Upper lobe of left lung (tissue), 4 donors: ENCODE data around the gene HSPB2.

Source experiments
- POLR2A ChIP-seq, 4 donors: fragments of 450-650 bp; IDR thresholded peaks; one replicate each; pipeline ENCODE4 v1.5.1; 2016 to 2017; ENCODE audit warnings: antibody characterized with exemption in 4 of 4, mild to moderate bottlenecking in 2 of 4
- POLR2AphosphoS5 ChIP-seq, 2 donors: sonication (generic); formaldehyde crosslinking; IDR thresholded peaks; one replicate each; pipeline ENCODE4 v1.5.1; 2017; ENCODE audit warnings: antibody characterized with exemption in 2 of 2
- TF ChIP-seq, protein P1 (sequence below), 6 experiments: fragments of 450-650 bp in 4 of 6; fragments of 200-600 bp in 2 of 6; sonication (generic) in 2 of 6; IDR thresholded peaks; one replicate each; pipeline ENCODE4 v1.5.1; 2016 to 2019; ENCODE audit warnings: antibody characterized with exemption in 6 of 6

DNA sequence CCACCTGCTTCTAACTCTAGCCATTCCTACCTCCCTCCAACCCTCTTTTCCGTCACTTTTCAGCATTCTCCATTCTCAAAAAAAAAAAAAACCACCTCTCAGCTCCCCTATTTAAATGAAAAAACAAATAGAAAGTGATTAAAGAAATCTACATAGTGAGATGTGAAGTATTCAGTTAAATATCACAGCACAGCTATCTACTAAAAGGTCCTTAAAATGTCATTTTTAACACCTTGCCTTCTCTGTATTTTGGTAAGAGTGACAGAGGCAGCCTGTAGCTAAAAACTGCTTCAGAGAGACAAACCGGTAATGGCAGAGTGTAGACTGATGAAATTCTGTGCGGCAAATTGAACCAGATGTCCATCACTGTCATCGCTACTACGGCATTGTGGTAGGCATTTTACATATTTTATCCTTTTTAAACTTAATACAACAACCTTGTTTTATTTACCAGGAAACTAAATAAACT, 40.8 kb upstream of the HSPB2 start:
- TF ChIP-seq, protein P1, sequence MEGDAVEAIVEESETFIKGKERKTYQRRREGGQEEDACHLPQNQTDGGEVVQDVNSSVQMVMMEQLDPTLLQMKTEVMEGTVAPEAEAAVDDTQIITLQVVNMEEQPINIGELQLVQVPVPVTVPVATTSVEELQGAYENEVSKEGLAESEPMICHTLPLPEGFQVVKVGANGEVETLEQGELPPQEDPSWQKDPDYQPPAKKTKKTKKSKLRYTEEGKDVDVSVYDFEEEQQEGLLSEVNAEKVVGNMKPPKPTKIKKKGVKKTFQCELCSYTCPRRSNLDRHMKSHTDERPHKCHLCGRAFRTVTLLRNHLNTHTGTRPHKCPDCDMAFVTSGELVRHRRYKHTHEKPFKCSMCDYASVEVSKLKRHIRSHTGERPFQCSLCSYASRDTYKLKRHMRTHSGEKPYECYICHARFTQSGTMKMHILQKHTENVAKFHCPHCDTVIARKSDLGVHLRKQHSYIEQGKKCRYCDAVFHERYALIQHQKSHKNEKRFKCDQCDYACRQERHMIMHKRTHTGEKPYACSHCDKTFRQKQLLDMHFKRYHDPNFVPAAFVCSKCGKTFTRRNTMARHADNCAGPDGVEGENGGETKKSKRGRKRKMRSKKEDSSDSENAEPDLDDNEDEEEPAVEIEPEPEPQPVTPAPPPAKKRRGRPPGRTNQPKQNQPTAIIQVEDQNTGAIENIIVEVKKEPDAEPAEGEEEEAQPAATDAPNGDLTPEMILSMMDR (IDR thresholded peaks at IDR 0.05) = no peak
- TF ChIP-seq POLR2AphosphoS5 (IDR thresholded peaks at IDR 0.05) = no peak
- no peak for TF ChIP-seq POLR2A (IDR thresholded peaks at IDR 0.05)
